Activated T-helper 1 cell treated with anti-CD3 and anti-CD28 coated beads, Interleukin-2, amount 50 U/mL, for 16 hours (primary cell): ENCODE measurements around the gene RCC1.
"Not testable (repeated sequence)": the region's sequence is repeated elsewhere in the genome, so short reads cannot be mapped to it uniquely, and the experiment has no call there.

Experiments
- DNase-seq, 2 donors: peaks; one replicate each; pipeline ENCODE4 v3.0.0-alpha.2; 2020; ENCODE audit warnings: low read depth in 1 of 2, low spot score in 1 of 2

Gene RCC1

GRCh38 chr1:28586585-28587391 lies 80.9 kb downstream of the RCC1 start:
- not testable (repeated sequence) for DNase-seq
